Measurements from ENCODE around the gene ERP27.

ERP27 gene

GRCh38 chr12:14868916-14869506, 69.3 kb downstream of the ERP27 start:
- TF ChIP-seq ZNF274 (IDR thresholded peaks at IDR 0.05; ENCODE audit: low read depth, low read length) = no peak
- no peak for TF ChIP-seq YY1 (IDR thresholded peaks at IDR 0.05; ENCODE audit: insufficient read depth, insufficient read length)
- TF ChIP-seq SUZ12 (IDR thresholded peaks at IDR 0.05; ENCODE audit: extremely low read depth, insufficient read depth, insufficient read length) = no peak
- H3K27me3 ChIP-seq (ENCODE audit: insufficient read depth, insufficient read length) = no peaks in the 10 kb centered on the region
- no peak overlapping the region for H3K4me3 ChIP-seq (ENCODE audit: insufficient read length, low read depth)
- H3K9ac ChIP-seq (ENCODE audit: insufficient read length, low read depth) = no peak overlapping the region
- no peaks in the 10 kb centered on the region for H3K4me1 ChIP-seq (ENCODE audit: insufficient read depth, insufficient read length)
- no peak for DNase-seq (ENCODE audit: low read depth, low spot score)
- no peaks in the 10 kb centered on the region for H3K36me3 ChIP-seq (ENCODE audit: insufficient read depth, insufficient read length, low read length)
- peaks cover 23% of the 10 kb centered on the region; the same call in 1 of the 2 replicates for H3K9me3 ChIP-seq (ENCODE audit: insufficient read depth, low read length)

Measured in NT2/D1 (cell line).